MCF 10A (cell line): ENCODE results near the gene TAAR6. TPM values are rescaled to one million over a fixed set of nuclear protein-coding genes. Genes with fewer than 3 reads are reported as not detected.

Experiments used
- BruUV-seq: library from RNA; stranded (reverse); fragments of 400-500 nt; replicated peaks from 2 replicates; lab custom pipeline; 2021; lab: Mats Ljungman, UMichigan
- CTCF ChIA-PET: fragments of 300-600 bp; sonication (Branson Sonifier 250); formaldehyde crosslinking; extraction: SDS; loops from one replicate; lab custom pipeline; 2021; ENCODE audit warnings: antibody characterized with exemption, inconsistent platforms; lab: Yijun Ruan, JAX
- POLR2A ChIA-PET: fragments of 300-600, 350-650 bp; sonication (Branson Sonifier 250); formaldehyde crosslinking; extraction: SDS; loops from one replicate; lab custom pipeline; 2020; ENCODE audit warnings: antibody characterized with exemption, inconsistent platforms; lab: Yijun Ruan, JAX
- DNase-seq: peaks from one replicate; pipeline ENCODE4 v3.0.0-alpha.2; 2018; ENCODE audit not compliant: unreplicated experiment
- H3K27ac Mint-ChIP-seq: one replicate; pipeline ENCODE4 v1.8.0; 2022; ENCODE audit warnings: mild to moderate bottlenecking, low read depth, mixed read lengths; ENCODE audit not compliant: unreplicated experiment
- H3K27me3 Mint-ChIP-seq: one replicate; pipeline ENCODE4 v1.8.0; 2022; ENCODE audit warnings: mixed read lengths; ENCODE audit not compliant: insufficient read depth, unreplicated experiment
- H3K36me3 Mint-ChIP-seq: one replicate; pipeline ENCODE4 v1.8.0; 2022; ENCODE audit warnings: mild to moderate bottlenecking, moderate library complexity, mixed read lengths; ENCODE audit not compliant: insufficient read depth, unreplicated experiment
- H3K4me1 Mint-ChIP-seq: one replicate; pipeline ENCODE4 v1.8.0; 2022; ENCODE audit warnings: mixed read lengths; ENCODE audit not compliant: insufficient read depth, unreplicated experiment
- H3K4me3 Mint-ChIP-seq: one replicate; pipeline ENCODE4 v1.8.0; 2022; ENCODE audit warnings: mild to moderate bottlenecking, moderate library complexity, mixed read lengths; ENCODE audit not compliant: unreplicated experiment
- H3K9me3 Mint-ChIP-seq: one replicate; pipeline ENCODE4 v1.8.0; 2022; ENCODE audit warnings: mixed read lengths; ENCODE audit not compliant: unreplicated experiment
- CTCF ChIP-seq: fragments of 200-600 bp; IDR thresholded peaks from one replicate; pipeline ENCODE4 v1.8.0; 2022; ENCODE audit warnings: antibody characterized with exemption, mild to moderate bottlenecking; ENCODE audit not compliant: unreplicated experiment
- intact Hi-C: fragments of 100-400 bp; cut with micrococcal nuclease; formaldehyde crosslinking; loops from 2 replicates; pipeline ENCODE4 v1.14.1; 2022
- total RNA-seq: library from RNA; stranded (reverse); gene quantifications from 2 replicates; pipeline ENCODE4 v1.2.3, GENCODE V29; 2022

The TAAR6 gene
- total RNA-seq, 1 experiment from 2014 or later = not detected

- H3K4me3 Mint-ChIP-seq = no peak overlapping the region
- ChIA-PET POLR2A (interaction anchor here (0.7 kb wide), 2 partner anchors 99 to 196 kb away, joined by 3 read pairs; no protein-coding TSS in a partner anchor), CTCF (interaction anchor here (0.8 to 1.3 kb wide), 4 partner anchors 18 to 52 kb away, joined by 3 read pairs; no protein-coding TSS in a partner anchor)
- H3K4me1 Mint-ChIP-seq = peaks cover 5% of the 10 kb centered on the region
- peaks cover 16% of the 10 kb centered on the region for H3K27me3 Mint-ChIP-seq
- no peaks in the 10 kb centered on the region for H3K9me3 Mint-ChIP-seq
- no peak overlapping the region for H3K27ac Mint-ChIP-seq
- intact Hi-C loops = no loop called here
- no peaks in the 10 kb centered on the region for H3K36me3 Mint-ChIP-seq
- DNase-seq = no peak
- BruUV-seq = no TSS peak
- TF ChIP-seq CTCF = no peak
These were observed 46.6 kb downstream of the TAAR6 start for GRCh38 chr6:132616677-132617076.

Other genes starting within 250 kb of the TAAR6 start
- gene MOXD1, start 168.8 kb upstream of the TAAR6 start, total RNA-seq = 0.09 TPM in 1 of 2 replicates, not detected in the other
- 31.3 and 33.0 TPM in 2 replicates for gene STX7, start 57.2 kb upstream of the TAAR6 start, total RNA-seq
- gene TAAR9, start 32.0 kb upstream of the TAAR6 start, total RNA-seq = not detected in 2 replicates
- not detected in 2 replicates for gene TAAR8, start 17.6 kb upstream of the TAAR6 start, total RNA-seq
- not detected in 2 replicates for gene TAAR5, start 19.4 kb downstream of the TAAR6 start, total RNA-seq
- gene TAAR2, start 54.0 kb downstream of the TAAR6 start, total RNA-seq = not detected in 2 replicates
- gene TAAR1, start 88.9 kb downstream of the TAAR6 start, total RNA-seq = not detected in 2 replicates
- gene VNN1, start 143.7 kb downstream of the TAAR6 start, total RNA-seq = 3.5 and 5.4 TPM in 2 replicates
- gene VNN2, start 187.6 kb downstream of the TAAR6 start, total RNA-seq = not detected in 2 replicates
- gene SLC18B1, start 228.3 kb downstream of the TAAR6 start, total RNA-seq = 19.5 and 21.0 TPM in 2 replicates
- 2,392 and 2,805 TPM in 2 replicates for gene RPS12, start 244.2 kb downstream of the TAAR6 start, total RNA-seq